GM12878 (cell line): ENCODE results near the gene CRACDL. TPM values are rescaled to one million over a fixed set of nuclear protein-coding genes. Genes with fewer than 3 reads are reported as not detected.

Experiments used
- ATAC-seq: fragments of 200-7000 bp; cut with Tn5 transposase; 3 replicates; pipeline ENCODE4 v1.9.1; 2020; ENCODE audit warnings: mild to moderate bottlenecking, moderate library complexity
- BruUV-seq: library from RNA; stranded (reverse); fragments of 400-500 nt; replicated peaks from 2 replicates; lab custom pipeline; 2021; lab: Mats Ljungman, UMichigan
- CTCF ChIA-PET: fragments of 300-600 bp; sonication (Branson Sonifier 250); formaldehyde crosslinking; extraction: SDS; loops from one replicate; lab custom pipeline; 2021; ENCODE audit warnings: inconsistent platforms; lab: Yijun Ruan, JAX
- POLR2A ChIA-PET: fragments of 350-600 bp; formaldehyde crosslinking; extraction: SDS; loops from one replicate; lab custom pipeline; 2021; ENCODE audit warnings: inconsistent platforms; lab: Charles Lee
- RAD21 ChIA-PET: fragments of 300-600 bp; sonication (Branson Sonifier 250); formaldehyde crosslinking; loops from one replicate; lab custom pipeline; 2023; ENCODE audit warnings: antibody characterized with exemption; ENCODE audit not compliant: unreplicated experiment; lab: Charles Lee
- SMC1A ChIA-PET: fragments of 300-600 bp; sonication (Branson Sonifier 250); formaldehyde crosslinking; loops from one replicate; lab custom pipeline; 2023; ENCODE audit not compliant: unreplicated experiment, uncharacterized antibody; lab: Charles Lee
- DNase-seq: peaks from one replicate; pipeline ENCODE4 v3.0.0-alpha.2; 2011; ENCODE audit warnings: low read depth, low spot score
- FAIRE-seq: peaks from 3 replicates; lab custom pipeline; 2011; peaks lifted over from hg19 to GRCh38; lab: Jason Lieb, UNC
- H2AFZ ChIP-seq: 2 replicates; pipeline ENCODE4 v1.6.0; 2011; ENCODE audit warnings: low read depth, low read length, control low read depth; ENCODE audit not compliant: control insufficient read depth
- H3K27ac ChIP-seq: 2 replicates; pipeline ENCODE4 v1.5.1; 2011; ENCODE audit warnings: control low read depth; ENCODE audit not compliant: control insufficient read depth, insufficient read depth
- H3K27me3 ChIP-seq, 2 experiments: replicated peaks in 1 of 2; 2 replicates each; pipeline versions ENCODE4 v1.6.0 to v1.6.1; 2011; ENCODE audit warnings: low read length in 1 of 2; ENCODE audit not compliant: control insufficient read depth in 2 of 2, insufficient read depth in 2 of 2
- H3K36me3 ChIP-seq, 2 experiments: 2 replicates each; pipeline ENCODE4 v1.5.1; 2011; ENCODE audit warnings: low read length in 1 of 2; ENCODE audit not compliant: control insufficient read depth in 2 of 2, insufficient read depth in 2 of 2
- H3K4me1 ChIP-seq: 2 replicates; pipeline ENCODE4 v1.6.1; 2011; ENCODE audit warnings: mild to moderate bottlenecking, low read length, moderate library complexity, mixed read lengths; ENCODE audit not compliant: control insufficient read depth, insufficient read depth
- H3K4me2 ChIP-seq: 2 replicates; pipeline ENCODE4 v1.6.0; 2011; ENCODE audit warnings: control low read depth; ENCODE audit not compliant: control insufficient read depth, insufficient read depth
- H3K4me3 ChIP-seq: fragments of 200-600 bp; sonication (generic); 2 replicates; pipeline ENCODE4 v1.5.1; 2016
- H3K79me2 ChIP-seq: 2 replicates; pipeline ENCODE4 v1.6.0; 2011; ENCODE audit warnings: low read length; ENCODE audit not compliant: control insufficient read depth, insufficient read depth
- H3K9ac ChIP-seq: 2 replicates; pipeline ENCODE4 v1.8.0; 2011; ENCODE audit warnings: low read length, control low read depth, mixed read lengths; ENCODE audit not compliant: control insufficient read depth, insufficient read depth
- H3K9me3 ChIP-seq: replicated peaks from 3 replicates; pipeline ENCODE4 v1.5.1; 2011; ENCODE audit warnings: mild to moderate bottlenecking, low read length; ENCODE audit not compliant: control insufficient read depth, insufficient read depth
- H4K20me1 ChIP-seq: 2 replicates; pipeline ENCODE4 v1.6.0; 2011; ENCODE audit not compliant: control insufficient read depth, insufficient read depth
- FOS ChIP-seq: IDR thresholded peaks from 3 replicates; pipeline ENCODE4 v1.6.1; 2011; ENCODE audit warnings: borderline replicate concordance; ENCODE audit not compliant: insufficient read length; ENCODE audit errors: extremely low read depth
- GABPA ChIP-seq: IDR thresholded peaks from 2 replicates; pipeline ENCODE4 v1.6.1; 2014; ENCODE audit warnings: antibody characterized with exemption, low read depth, mild to moderate bottlenecking, inconsistent platforms
- IKZF1 ChIP-seq: fragments of 450-650 bp; conservative IDR thresholded peaks from 2 replicates; pipeline ENCODE4 v1.6.1; 2017; ENCODE audit warnings: antibody characterized with exemption, mild to moderate bottlenecking
- KAT2A ChIP-seq: conservative IDR thresholded peaks from 2 replicates; pipeline ENCODE4 v1.6.1; 2011; ENCODE audit warnings: low read depth, low read length; ENCODE audit not compliant: control insufficient read depth
- MXI1 ChIP-seq: fragments of 150-350 bp; IDR thresholded peaks from 2 replicates; pipeline ENCODE4 v1.6.1; 2011; ENCODE audit warnings: low read depth, mild to moderate bottlenecking, inconsistent platforms, low read length, improper control_type of control experiment
- POLR2A ChIP-seq: IDR thresholded peaks from 2 replicates; pipeline ENCODE4 v1.6.1; 2011; ENCODE audit warnings: low read depth, mild to moderate bottlenecking, low read length
- SIN3A ChIP-seq: IDR thresholded peaks from 2 replicates; pipeline ENCODE4 v1.6.1; 2012; ENCODE audit warnings: low read depth, low read length, improper control_type of control experiment
- SIX5 ChIP-seq: IDR thresholded peaks from 2 replicates; pipeline ENCODE4 v1.6.1; 2011; ENCODE audit warnings: mild to moderate bottlenecking, low read depth, low read length, moderate library complexity; ENCODE audit not compliant: severe bottlenecking
- SUPT20H ChIP-seq: IDR thresholded peaks from 2 replicates; pipeline ENCODE4 v1.6.1; 2011; ENCODE audit warnings: low read depth, mild to moderate bottlenecking, low read length, moderate library complexity, borderline replicate concordance; ENCODE audit not compliant: control insufficient read depth
- ZBED1 ChIP-seq: IDR thresholded peaks from 2 replicates; pipeline ENCODE4 v1.6.1; 2016; ENCODE audit warnings: borderline replicate concordance
- WGBS: methylation state at CpG from one replicate; pipeline ENCODE4 v1.1.6; 2016; ENCODE audit warnings: low lambda C conversion rate; ENCODE audit not compliant: insufficient replicate concordance, insufficient coverage; ENCODE audit errors: missing lambda C conversion rate; 5-methylcytosine and 5-hydroxymethylcytosine counted together
- in situ Hi-C: fragments of 300-500 bp; cut with MboI; formaldehyde crosslinking; loops from 9 replicates; pipeline ENCODE4 v1.14.3; 2018; ENCODE audit warnings: mixed read lengths
- intact Hi-C: fragments of 100-400 bp; cut with micrococcal nuclease; formaldehyde crosslinking; loops from one replicate; pipeline ENCODE4 v1.14.2; 2022; ENCODE audit not compliant: unreplicated experiment
- polyA plus RNA-seq, 11 experiments: library from polyadenylated mRNA; depleted of rRNA in 4 of 11; unstranded in 6 of 11; stranded (reverse) in 5 of 11; fragments of >200 nt; fragmentation: Nextera tagmentation in 4 of 11; fragmentation: Illumina TruSeq in 1 of 11; extraction: Ambion mirVana in 4 of 11; extraction: Trizol in 1 of 11; gene quantifications; 1 replicate in 1 of 11; 2 replicates in 10 of 11; pipeline versions ENCODE4 v1.2.1 to v1.2.3, GENCODE V29; 2011 to 2016; ENCODE audit warnings: inconsistent platforms in 2 of 11, missing spikeins in 2 of 11, low read depth in 1 of 11
- total RNA-seq, 4 experiments: library from RNA; depleted of rRNA in 3 of 4; stranded (reverse); fragments of >200 nt in 3 of 4; fragmentation: Illumina TruSeq in 1 of 4; extraction: Trizol in 1 of 4; gene quantifications; 2 replicates each; pipeline versions ENCODE4 v1.2.1 to v1.2.3, GENCODE V29; 2013 to 2021
- TF ChIP-seq, protein P1 (sequence below): fragments of 450-650 bp; IDR thresholded peaks from 2 replicates; pipeline ENCODE4 v1.6.1; 2014; ENCODE audit warnings: mild to moderate bottlenecking
- TF ChIP-seq, protein P2 (sequence below): fragments of 450-650 bp; IDR thresholded peaks from 2 replicates; pipeline ENCODE4 v1.6.1; 2017; ENCODE audit warnings: low read depth, mild to moderate bottlenecking, moderate library complexity
- TF ChIP-seq, protein P3 (sequence below): IDR thresholded peaks from 2 replicates; pipeline ENCODE4 v1.6.1; 2011; ENCODE audit warnings: low read depth, low read length, improper control_type of control experiment, borderline replicate concordance

Gene CRACDL
- total and polyA plus RNA-seq, 10 of the 15 experiments (the other 5 are each of a cell fraction or from before 2014, with no cell fraction given) = 0.03 to 0.72 (median 0.14) TPM

DNA sequence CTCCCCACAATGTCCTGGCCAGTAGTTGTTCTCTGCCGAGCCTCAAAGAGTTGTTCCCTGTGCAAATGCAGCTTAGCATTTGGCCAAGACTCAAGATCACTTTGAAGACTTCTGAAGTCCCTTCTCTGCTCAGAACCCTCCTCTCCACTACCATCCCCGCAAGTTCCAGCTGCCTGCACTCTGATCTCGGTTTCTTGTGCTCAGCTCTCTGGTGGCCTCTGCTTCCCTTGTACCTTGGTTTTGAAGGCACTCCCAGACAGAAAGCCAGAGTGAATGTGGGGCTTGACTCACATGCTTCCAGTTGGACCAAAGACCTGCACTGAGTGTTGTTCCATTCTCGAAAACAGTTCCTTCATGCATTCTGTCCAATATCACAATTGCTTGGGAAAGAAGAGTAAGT is 28.6 kb downstream of the CRACDL start:
- ChIA-PET CTCF (interaction anchor here (0.5 kb wide), 1 partner anchor 1817 kb away, joined by 3 read pairs; no protein-coding TSS in a partner anchor), SMC1A (no interaction called here), RAD21 (no interaction called here), POLR2A (no interaction called here)
- in situ Hi-C loops (no loop called here), intact Hi-C loops (no loop called here)
- no peak overlapping the region for H3K9ac ChIP-seq
- H3K36me3 ChIP-seq = no peaks in the 10 kb centered on the region
- H3K27ac ChIP-seq = no peak overlapping the region
- DNase-seq (no peak), FAIRE-seq (no peak)
- BruUV-seq = no TSS peak
- H4K20me1 ChIP-seq = no peaks in the 10 kb centered on the region
- H3K27me3 ChIP-seq = peaks cover 1 to 7% of the 10 kb centered on the region in 2 experiments; a peak in 3 of 4 replicates
- no peak overlapping the region for H3K4me3 ChIP-seq
- no peaks in the 10 kb centered on the region for H3K79me2 ChIP-seq
- no peak overlapping the region for H3K4me2 ChIP-seq
- no peaks in the 10 kb centered on the region; the same call in 1 of the 2 replicates for H3K4me1 ChIP-seq
- no peak overlapping the region for H2AFZ ChIP-seq
- 50% methylated on average over 4 of the region's 4 CpGs for WGBS
- TF ChIP-seq, protein P1, sequence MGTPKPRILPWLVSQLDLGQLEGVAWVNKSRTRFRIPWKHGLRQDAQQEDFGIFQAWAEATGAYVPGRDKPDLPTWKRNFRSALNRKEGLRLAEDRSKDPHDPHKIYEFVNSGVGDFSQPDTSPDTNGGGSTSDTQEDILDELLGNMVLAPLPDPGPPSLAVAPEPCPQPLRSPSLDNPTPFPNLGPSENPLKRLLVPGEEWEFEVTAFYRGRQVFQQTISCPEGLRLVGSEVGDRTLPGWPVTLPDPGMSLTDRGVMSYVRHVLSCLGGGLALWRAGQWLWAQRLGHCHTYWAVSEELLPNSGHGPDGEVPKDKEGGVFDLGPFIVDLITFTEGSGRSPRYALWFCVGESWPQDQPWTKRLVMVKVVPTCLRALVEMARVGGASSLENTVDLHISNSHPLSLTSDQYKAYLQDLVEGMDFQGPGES = no peak
- TF ChIP-seq, all 136 proteins: peak for 0
- ATAC-seq = no peak
- H3K9me3 ChIP-seq = no peaks in the 10 kb centered on the region

DNA sequence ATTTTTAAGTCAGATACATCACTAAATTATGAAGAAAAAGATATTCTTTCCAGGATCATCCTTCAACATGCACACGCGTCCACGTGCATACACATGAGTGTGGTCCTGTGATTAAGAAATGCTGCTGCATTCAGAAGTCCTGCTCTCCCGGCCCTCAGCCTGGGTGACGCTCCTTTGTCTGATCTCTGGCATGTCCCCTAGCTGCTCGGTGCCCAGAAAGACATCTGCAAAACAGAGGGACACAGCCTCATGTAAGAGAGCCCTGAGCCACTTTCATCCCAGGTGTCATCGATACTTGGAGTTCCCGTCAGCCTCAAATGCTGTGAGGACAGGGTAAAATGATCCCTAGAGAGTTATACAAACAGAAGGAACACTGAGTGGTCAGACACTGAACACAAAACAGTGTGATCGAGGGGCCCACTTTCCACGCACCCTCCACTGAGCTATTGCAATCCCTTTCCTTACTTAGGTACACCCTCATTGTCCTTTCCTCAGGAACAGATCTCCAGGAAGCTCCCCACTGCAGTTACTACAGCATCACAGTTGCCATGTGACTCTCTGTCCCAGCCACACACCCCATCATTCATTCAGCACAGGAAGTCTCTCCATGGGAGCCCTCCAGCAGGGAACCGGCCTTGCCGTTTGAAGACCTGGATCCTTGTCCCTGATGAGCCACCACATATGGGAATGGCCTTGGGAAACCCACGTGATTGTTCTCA is 32.1 kb downstream of the CRACDL start:
- POLR2A ChIA-PET = no interaction called here
- in situ Hi-C loops (no loop called here), intact Hi-C loops (no loop called here)
- H3K9ac ChIP-seq = no peak overlapping the region
- WGBS = 48% methylated on average over 13 of the region's 13 CpGs
- FAIRE-seq (no peak), ATAC-seq (no peak), DNase-seq (no peak)
- no peak overlapping the region for H3K27ac ChIP-seq
- no peak overlapping the region for H3K4me3 ChIP-seq
- no peaks in the 10 kb centered on the region for H4K20me1 ChIP-seq
- CTCF ChIA-PET = no interaction called here
- SMC1A ChIA-PET = no interaction called here
- no peak overlapping the region for H2AFZ ChIP-seq
- H3K4me2 ChIP-seq = no peak overlapping the region
- no peaks in the 10 kb centered on the region for H3K4me1 ChIP-seq
- no peaks in the 10 kb centered on the region for H3K36me3 ChIP-seq
- H3K79me2 ChIP-seq = no peaks in the 10 kb centered on the region
- no peaks in the 10 kb centered on the region for H3K9me3 ChIP-seq
- RAD21 ChIA-PET = no interaction called here
- no TSS peak for BruUV-seq
- peaks cover 1 to 3% of the 10 kb centered on the region in 2 experiments; a peak in 2 of 4 replicates for H3K27me3 ChIP-seq
- TF ChIP-seq FOS (no peak), GABPA (no peak), KAT2A (no peak), IKZF1 (no peak), POLR2A (no peak), SIX5 (no peak), SIN3A (no peak), SUPT20H (no peak), ZBED1 (no peak), MXI1 (no peak)
- TF ChIP-seq, protein P2, sequence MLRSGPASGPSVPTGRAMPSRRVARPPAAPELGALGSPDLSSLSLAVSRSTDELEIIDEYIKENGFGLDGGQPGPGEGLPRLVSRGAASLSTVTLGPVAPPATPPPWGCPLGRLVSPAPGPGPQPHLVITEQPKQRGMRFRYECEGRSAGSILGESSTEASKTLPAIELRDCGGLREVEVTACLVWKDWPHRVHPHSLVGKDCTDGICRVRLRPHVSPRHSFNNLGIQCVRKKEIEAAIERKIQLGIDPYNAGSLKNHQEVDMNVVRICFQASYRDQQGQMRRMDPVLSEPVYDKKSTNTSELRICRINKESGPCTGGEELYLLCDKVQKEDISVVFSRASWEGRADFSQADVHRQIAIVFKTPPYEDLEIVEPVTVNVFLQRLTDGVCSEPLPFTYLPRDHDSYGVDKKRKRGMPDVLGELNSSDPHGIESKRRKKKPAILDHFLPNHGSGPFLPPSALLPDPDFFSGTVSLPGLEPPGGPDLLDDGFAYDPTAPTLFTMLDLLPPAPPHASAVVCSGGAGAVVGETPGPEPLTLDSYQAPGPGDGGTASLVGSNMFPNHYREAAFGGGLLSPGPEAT = no peak
- TF ChIP-seq, protein P3, sequence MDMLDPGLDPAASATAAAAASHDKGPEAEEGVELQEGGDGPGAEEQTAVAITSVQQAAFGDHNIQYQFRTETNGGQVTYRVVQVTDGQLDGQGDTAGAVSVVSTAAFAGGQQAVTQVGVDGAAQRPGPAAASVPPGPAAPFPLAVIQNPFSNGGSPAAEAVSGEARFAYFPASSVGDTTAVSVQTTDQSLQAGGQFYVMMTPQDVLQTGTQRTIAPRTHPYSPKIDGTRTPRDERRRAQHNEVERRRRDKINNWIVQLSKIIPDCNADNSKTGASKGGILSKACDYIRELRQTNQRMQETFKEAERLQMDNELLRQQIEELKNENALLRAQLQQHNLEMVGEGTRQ = no peak
